ENCODE measurements around the gene MOGAT2. TPM values are rescaled to one million over a fixed set of nuclear protein-coding genes. Genes with fewer than 3 reads are reported as not detected.

MOGAT2 gene
- total and polyA plus RNA-seq, 2 of the 13 experiments (the other 11 are each of a cell fraction or from before 2014, with no cell fraction given), result 27.2 to 27.8 TPM

GRCh38 chr11:75768112-75768908, 50.7 kb downstream of the MOGAT2 start, which contains the start of gene DGAT2 (continued):
- TF ChIP-seq KIAA2018 (CRISPR knock-in tag; IDR thresholded peaks at IDR 0.05; ENCODE audit: borderline replicate concordance), result peak; percentile 48; the same call in 1 of the 2 replicates
- peak; percentile 43; the same call in 1 of the 2 replicates for TF ChIP-seq MED1 (CRISPR knock-in tag; IDR thresholded peaks at IDR 0.05)
- TF ChIP-seq ZNF850 (CRISPR knock-in tag; conservative IDR thresholded peaks at IDR 0.05), result no peak
- TF ChIP-seq ZFP36 (IDR thresholded peaks at IDR 0.05; ENCODE audit: borderline replicate concordance, low read depth, low read length, partially characterized antibody), result no peak
- TF ChIP-seq MBNL3 (CRISPR knock-in tag; conservative IDR thresholded peaks at IDR 0.05), result no peak
- TF ChIP-seq ZNF354B (CRISPR knock-in tag; IDR thresholded peaks at IDR 0.05), result peak; percentile 91; the same call in 1 of the 2 replicates
- TF ChIP-seq THAP9 (CRISPR knock-in tag; IDR thresholded peaks at IDR 0.05; ENCODE audit: borderline replicate concordance), result peak; percentile 75; the same call in 1 of the 2 replicates
- TF ChIP-seq, protein P1, sequence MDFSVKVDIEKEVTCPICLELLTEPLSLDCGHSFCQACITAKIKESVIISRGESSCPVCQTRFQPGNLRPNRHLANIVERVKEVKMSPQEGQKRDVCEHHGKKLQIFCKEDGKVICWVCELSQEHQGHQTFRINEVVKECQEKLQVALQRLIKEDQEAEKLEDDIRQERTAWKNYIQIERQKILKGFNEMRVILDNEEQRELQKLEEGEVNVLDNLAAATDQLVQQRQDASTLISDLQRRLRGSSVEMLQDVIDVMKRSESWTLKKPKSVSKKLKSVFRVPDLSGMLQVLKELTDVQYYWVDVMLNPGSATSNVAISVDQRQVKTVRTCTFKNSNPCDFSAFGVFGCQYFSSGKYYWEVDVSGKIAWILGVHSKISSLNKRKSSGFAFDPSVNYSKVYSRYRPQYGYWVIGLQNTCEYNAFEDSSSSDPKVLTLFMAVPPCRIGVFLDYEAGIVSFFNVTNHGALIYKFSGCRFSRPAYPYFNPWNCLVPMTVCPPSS (IDR thresholded peaks at IDR 0.05), result no peak
- peak; percentile 71 for TF ChIP-seq ERF (CRISPR knock-in tag; IDR thresholded peaks at IDR 0.05)
- TF ChIP-seq ARNT (IDR thresholded peaks at IDR 0.05), result no peak
- peak; percentile 68 for TF ChIP-seq U2AF1 (optimal IDR thresholded peaks at IDR 0.05; ENCODE audit: low read depth, low read length)
- TF ChIP-seq AFF4 (CRISPR knock-in tag; IDR thresholded peaks at IDR 0.05), result 0 out of 2 replicates have a peak, but pooled peaks have one; percentile 36
